GM18517 (cell line): ENCODE results near the gene PIGB.
A peak's percentile ranks its signal among the peaks of the same experiment; 100 is the strongest.
"Not testable (repeated sequence)": the region's sequence is repeated elsewhere in the genome, so short reads cannot be mapped to it uniquely, and the experiment has no call there.

Experiments
- ATAC-seq: cut with Tn5 transposase; IDR thresholded peaks from one replicate; pipeline ENCODE4 v1.9.1; 2021; ENCODE audit warnings: mild to moderate bottlenecking, moderate library complexity; ENCODE audit not compliant: unreplicated experiment

The PIGB gene

GRCh38 chr15:55297315-55297714 is 21.7 kb upstream of the PIGB start:
- ATAC-seq, result no peak

DNA sequence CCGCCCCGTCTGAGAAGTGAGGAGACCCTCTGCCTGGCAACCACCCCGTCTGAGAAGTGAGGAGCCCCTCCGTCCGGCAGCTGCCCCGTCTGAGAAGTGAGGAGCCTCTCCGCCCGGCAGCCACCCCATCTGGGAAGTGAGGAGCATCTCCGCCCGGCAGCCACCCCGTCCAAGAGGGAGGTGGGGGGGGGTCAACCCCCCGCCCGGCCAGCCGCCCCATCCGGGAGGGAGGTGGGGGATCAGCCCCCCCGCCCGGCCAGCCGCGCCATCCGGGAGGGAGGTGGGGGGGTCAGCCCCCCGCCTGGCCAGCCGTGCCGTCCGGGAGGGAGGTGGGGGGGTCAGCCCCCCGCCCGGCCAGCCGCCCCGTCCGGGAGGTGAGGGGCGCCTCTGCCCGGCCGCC is 16.2 kb upstream of the PIGB start:
- not testable (repeated sequence) for ATAC-seq

DNA sequence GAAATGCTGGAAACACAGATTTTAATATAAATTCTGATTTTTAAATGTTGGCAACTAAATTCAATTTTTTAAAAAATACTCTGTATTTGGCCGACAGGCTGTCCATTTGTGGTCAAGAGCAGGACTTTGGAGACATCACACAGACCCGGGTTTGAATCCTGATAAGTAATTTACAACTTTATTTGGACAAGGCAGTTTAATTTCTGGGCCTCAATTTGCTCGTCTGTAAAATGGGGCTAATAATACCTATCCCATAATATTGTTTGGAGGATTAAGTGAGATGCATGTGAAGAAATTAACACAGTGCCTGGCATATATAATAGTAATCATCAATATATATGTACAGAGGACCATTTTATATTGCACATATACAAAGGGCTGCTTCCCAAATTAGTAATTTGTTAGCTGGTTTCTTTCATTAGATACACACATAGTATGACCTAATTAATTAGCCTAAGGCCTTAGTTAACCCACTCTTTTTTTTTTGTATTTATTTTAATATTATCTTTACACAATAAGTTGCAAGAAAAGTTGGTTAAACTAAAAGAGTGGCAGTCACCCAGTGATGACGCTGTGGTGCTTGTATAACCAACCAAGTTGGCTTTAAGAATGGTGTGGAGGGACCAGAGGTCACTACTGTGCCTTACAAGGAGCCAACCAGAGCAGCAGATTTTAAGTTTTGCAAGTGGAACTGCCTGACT is 665 bp downstream of the PIGB start:
- peak; percentile 45 for ATAC-seq

- ATAC-seq, result no peak
These were observed 1.2 kb downstream of the PIGB start for GRCh38 chr15:55320238-55320550.

- no peak for ATAC-seq
These were observed 1.9 kb downstream of the PIGB start for GRCh38 chr15:55320963-55321362.

DNA sequence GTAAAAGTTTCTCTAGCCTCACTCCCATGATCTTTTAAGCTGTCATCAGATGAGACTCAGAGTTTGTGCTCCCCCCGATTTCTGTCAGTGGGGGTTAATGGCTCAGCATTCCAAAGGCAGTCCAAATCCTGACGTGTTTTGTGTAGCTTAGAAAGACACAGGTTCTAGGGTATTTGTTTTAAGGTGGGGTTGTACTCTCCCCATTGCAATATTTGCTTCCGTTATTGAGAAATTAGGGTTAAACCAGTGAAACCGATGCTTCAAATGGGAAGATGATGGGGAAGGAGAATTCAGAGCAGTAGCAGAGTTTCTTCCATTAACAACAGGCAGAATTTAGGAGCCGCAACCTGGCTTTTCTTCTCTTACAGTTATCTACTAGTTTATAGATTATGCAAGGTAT is 3.4 kb downstream of the PIGB start:
- no peak for ATAC-seq

DNA sequence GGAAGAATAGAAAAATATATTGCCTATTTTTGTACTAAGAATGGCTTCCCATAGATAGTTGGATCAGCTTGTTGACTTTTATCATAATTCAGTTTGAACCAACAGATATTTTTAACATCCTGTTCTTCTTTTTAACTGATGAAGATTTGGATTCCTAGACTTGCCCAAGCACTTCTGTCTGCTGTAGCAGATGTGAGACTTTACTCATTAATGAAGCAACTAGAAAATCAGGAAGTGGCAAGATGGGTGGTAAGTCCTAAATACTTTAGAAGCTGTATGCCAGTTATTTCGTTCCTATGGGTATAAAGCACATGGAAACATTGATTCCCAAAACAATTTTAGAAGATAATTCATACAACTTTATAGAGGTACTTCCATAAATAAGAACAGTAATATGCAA is 8.4 kb downstream of the PIGB start:
- no peak for ATAC-seq

GRCh38 chr15:55334371-55334770 is 15.3 kb downstream of the PIGB start:
- ATAC-seq, result no peak

DNA sequence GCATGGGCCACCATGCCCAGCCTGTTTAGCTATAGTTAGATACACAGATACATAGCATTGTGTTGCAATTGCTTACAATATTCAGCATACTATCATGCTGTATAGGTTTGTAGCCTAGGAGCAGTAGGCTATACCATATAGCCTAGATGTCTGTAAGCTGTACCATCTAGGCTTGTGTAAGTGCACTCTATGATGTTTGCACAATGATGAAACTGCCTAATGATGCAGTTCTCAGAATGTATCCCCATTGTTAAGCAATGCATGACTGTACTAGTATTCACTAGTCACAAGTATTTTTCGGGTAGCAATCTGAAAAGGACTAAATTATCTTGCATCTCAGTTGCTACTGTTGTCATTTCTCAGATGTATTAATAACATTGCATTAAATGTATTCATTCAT is 16.0 kb downstream of the PIGB start:
- ATAC-seq, result no peak

- no peak for ATAC-seq
These were observed 18.1 kb downstream of the PIGB start for GRCh38 chr15:55337160-55337559.

DNA sequence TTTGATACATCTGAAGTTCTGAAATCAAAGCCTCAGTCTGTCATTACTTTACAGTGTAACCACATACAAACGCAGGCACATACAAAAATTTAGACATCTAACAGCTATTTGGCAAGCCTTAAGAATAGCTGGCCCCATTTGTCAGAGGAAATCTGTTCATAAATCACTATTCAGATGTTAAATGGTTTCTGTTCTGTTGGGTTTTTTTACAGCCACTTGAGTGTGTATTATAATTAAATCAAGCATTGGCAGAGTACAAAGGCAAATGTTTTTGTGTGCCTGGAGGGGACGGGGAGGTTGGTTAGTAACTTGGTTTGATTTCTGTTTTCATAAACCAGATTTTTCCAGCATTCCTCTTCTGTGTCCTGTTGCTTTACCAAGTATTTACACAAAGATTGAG is 24.1 kb downstream of the PIGB start:
- no peak for ATAC-seq

- ATAC-seq, result no peak
These were observed 25.2 kb downstream of the PIGB start for GRCh38 chr15:55344206-55344605.

- ATAC-seq, result no peak
These were observed 29.3 kb downstream of the PIGB start for GRCh38 chr15:55348281-55348778.

GRCh38 chr15:55349282-55349681 is 30.3 kb downstream of the PIGB start:
- ATAC-seq, result no peak

- ATAC-seq, result no peak
These were observed 34.0 kb downstream of the PIGB start for GRCh38 chr15:55353025-55353424.

GRCh38 chr15:55356985-55357585 is 38.1 kb downstream of the PIGB start:
- no peak for ATAC-seq

DNA sequence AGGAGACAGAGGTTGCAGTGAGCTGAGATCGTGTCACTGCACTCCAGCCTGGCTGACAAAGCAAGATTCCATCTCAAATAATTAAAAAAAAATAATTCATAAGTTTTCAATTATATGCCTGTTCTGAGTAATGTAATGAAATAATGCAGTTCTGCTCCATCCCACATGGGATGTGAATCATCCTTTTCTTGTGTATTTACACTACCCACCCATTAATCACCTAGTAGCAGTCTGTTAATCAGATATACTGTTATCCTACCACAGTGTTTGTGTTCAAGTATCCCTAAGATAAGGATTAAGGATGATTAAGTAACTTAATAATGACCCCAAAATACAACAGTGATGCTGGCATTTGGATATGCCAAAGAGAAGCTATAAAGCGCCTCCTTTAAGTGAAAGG is 38.8 kb downstream of the PIGB start:
- no peak for ATAC-seq

DNA sequence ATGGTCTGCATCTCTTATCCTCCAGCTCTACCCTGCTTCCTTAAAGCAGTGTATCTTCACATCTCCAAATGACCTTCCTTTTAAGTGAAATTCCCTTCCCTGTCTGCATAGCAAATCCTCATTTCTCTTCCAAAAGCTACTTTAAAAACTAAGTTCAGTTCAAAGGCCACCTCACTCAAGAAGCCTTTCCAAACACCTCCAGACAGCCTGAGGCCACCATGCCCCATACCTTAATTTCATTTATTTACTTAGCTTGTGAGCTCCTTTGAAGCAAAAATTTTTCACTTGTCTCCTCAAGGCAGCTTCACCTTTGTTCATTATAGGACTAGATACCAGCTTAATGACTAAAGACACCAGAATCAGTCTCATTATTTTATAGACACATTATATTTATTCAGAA is 39.4 kb downstream of the PIGB start:
- no peak for ATAC-seq

- ATAC-seq, result no peak
These were observed 41.2 kb downstream of the PIGB start for GRCh38 chr15:55360256-55360655.

GRCh38 chr15:55361048-55361447 is 42.0 kb downstream of the PIGB start:
- ATAC-seq, result no peak

- no peak for ATAC-seq
These were observed 43.6 kb downstream of the PIGB start for GRCh38 chr15:55362641-55363040.

DNA sequence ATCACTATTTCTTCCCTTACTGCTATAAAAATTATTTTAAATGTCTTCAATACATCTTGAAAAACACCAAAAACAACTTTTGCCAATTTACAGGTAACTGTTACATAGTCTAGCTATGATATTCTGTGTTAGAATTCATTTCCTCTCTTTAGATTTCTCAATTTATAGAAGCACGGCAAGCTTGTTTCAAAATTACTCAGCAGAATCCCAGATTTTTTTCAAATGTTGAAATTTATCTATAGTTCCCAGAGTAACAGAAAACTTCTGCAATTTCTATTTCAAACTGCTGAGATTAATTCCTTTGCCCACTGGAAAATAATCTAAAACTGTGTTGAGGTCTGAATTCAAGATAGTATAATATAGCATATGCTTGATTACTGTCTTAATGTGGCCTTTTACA is 48.0 kb downstream of the PIGB start:
- no peak for ATAC-seq
